IgD-negative memory B cell (primary cell): ENCODE measurements around the gene AOAH. TPM values are rescaled to one million over a fixed set of nuclear protein-coding genes. Genes with fewer than 3 reads are reported as not detected.
"Not testable (repeated sequence)": the region's sequence is repeated elsewhere in the genome, so short reads cannot be mapped to it uniquely, and the experiment has no call there.

Source experiments
- H3K27ac Mint-ChIP-seq, 3 donors: one replicate each; pipeline ENCODE4 v1.8.0; 2020 to 2022; ENCODE audit warnings: mild to moderate bottlenecking in 3 of 3, mixed read lengths in 3 of 3, moderate library complexity in 1 of 3
- H3K27me3 Mint-ChIP-seq: one replicate; pipeline ENCODE4 v1.8.0; 2021; ENCODE audit warnings: mixed read lengths
- H3K36me3 Mint-ChIP-seq: one replicate; pipeline ENCODE4 v1.8.0; 2020; ENCODE audit warnings: mild to moderate bottlenecking, mixed read lengths
- H3K4me1 Mint-ChIP-seq, 3 donors: one replicate each; pipeline ENCODE4 v1.8.0; 2020 to 2022; ENCODE audit warnings: mixed read lengths in 3 of 3, mild to moderate bottlenecking in 1 of 3
- H3K4me3 Mint-ChIP-seq, 4 donors: one replicate each; pipeline ENCODE4 v1.8.0; 2020 to 2022; ENCODE audit warnings: mild to moderate bottlenecking in 4 of 4, mixed read lengths in 4 of 4, moderate library complexity in 3 of 4
- H3K9me3 Mint-ChIP-seq, 3 donors: one replicate each; pipeline ENCODE4 v1.8.0; 2020 to 2021; ENCODE audit warnings: mixed read lengths in 3 of 3, mild to moderate bottlenecking in 1 of 3
- polyA plus RNA-seq: library from polyadenylated mRNA; unstranded; fragments of 300-500 nt; fragmentation: Illumina TruSeq; gene quantifications from one replicate; pipeline ENCODE4 v1.2.3, GENCODE V29; 2021

The AOAH gene
- polyA plus RNA-seq, 1 donor from 2014 or later: 2.8 TPM

DNA sequence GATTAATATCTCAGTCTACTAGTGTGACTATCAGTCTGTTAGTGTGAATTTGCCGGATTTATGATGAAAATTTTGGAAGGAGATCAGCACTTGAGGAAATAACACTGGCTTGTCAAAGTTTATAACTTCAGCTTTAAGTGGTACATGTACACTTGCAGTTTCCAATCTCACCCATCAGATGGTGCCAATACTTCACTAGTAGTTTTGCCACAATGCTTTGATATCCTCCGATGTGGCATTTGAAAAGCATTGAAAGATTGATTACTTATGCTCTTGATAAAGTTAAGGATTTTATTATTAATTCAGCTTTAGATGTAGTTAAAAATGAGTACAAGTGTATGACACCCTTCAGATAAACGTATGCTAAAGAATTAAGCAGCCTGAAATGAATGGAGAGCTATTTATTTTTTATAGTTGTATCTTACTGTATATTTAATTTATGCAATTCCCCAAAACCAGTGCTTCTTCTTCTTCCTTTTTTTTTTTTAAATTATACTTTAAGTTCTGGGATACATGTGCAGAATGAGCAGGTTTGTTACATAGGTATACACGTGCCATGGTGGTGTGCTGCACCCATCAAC lies 236.4 kb downstream of the AOAH start:
- H3K36me3 Mint-ChIP-seq: no peaks in the 10 kb centered on the region
- H3K4me1 Mint-ChIP-seq: no peaks in the 10 kb centered on the region
- H3K9me3 Mint-ChIP-seq: no peaks in the 10 kb centered on the region
- H3K27me3 Mint-ChIP-seq: peaks cover 7% of the 10 kb centered on the region
- no peak overlapping the region for H3K27ac Mint-ChIP-seq
- H3K4me3 Mint-ChIP-seq: no peak overlapping the region

DNA sequence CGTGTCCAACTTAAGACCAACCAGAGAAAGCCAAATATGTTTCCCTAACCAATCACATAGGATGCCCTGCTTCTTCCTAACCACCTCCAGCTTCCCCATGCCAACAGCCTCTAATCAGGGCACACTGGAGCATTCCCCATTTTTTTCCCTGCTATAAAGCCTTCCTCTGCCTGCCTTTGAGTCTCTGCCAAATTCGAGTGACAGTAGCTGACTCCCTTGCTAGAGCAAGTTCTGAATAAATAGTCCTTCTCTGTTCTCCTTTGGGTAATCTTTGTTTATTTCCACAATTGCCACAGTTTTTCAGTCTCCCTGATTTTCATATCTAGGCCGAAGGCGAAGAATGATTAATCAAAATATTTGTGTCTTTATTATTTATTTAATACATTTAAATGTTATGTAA lies 238.0 kb downstream of the AOAH start:
- Mint-ChIP-seq H3K27ac (peak overlapping the region in 1 of 3 donors; percentile 33), H3K36me3 (no peaks in the 10 kb centered on the region), H3K27me3 (peaks cover 3% of the 10 kb centered on the region), H3K4me1 (peaks cover 0 to 2% (median 0%) of the 10 kb centered on the region in 3 donors), H3K9me3 (no peaks in the 10 kb centered on the region), H3K4me3 (no peak overlapping the region)

DNA sequence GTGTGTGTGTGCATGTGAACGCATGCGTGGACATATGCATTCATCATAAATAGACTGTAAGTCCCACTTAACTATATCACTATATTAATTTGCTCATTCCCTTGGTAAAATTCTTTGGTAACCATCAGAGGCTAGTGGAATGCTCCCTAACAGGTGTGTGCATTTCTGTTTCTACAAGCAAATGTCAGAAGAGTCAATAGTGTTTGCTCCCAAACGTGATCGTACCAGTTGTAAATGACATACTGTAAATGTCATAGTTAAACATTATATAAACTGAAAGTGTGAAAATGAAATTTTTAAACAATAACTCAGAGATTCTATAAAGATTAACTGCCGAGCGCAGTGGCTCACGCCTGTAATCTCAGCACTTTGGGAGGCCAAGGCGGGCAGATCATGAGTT lies 240.0 kb downstream of the AOAH start:
- H3K36me3 Mint-ChIP-seq: peaks cover 3% of the 10 kb centered on the region
- H3K4me3 Mint-ChIP-seq: no peak overlapping the region
- peaks cover 3 to 9% (median 4%) of the 10 kb centered on the region in 3 donors for H3K9me3 Mint-ChIP-seq
- peaks cover 3% of the 10 kb centered on the region for H3K27me3 Mint-ChIP-seq
- peaks cover 0 to 2% (median 0%) of the 10 kb centered on the region in 3 donors for H3K4me1 Mint-ChIP-seq
- no peak overlapping the region for H3K27ac Mint-ChIP-seq

DNA sequence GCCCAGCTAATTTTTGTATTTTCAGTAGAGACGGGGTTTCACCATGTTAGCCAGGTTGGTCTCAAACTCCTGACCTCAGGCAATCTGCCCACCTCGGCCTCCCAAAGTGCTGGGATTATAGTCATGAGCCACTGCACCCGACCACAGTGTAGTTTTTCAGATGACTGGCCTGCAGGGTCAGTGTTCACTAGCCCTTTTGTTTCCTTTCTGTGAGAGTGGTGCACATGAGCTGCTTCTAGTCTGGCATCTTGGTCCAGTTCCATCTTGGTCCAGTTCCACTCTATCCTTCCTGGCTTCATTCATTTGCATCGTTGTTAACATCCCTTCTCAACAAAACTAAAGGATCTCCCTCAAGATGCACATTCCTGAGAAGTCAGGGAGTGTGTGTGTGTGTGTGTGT lies 240.4 kb downstream of the AOAH start:
- not testable (repeated sequence) for H3K4me1 Mint-ChIP-seq, H3K4me3 Mint-ChIP-seq, H3K27me3 Mint-ChIP-seq, H3K36me3 Mint-ChIP-seq, H3K9me3 Mint-ChIP-seq, H3K27ac Mint-ChIP-seq

DNA sequence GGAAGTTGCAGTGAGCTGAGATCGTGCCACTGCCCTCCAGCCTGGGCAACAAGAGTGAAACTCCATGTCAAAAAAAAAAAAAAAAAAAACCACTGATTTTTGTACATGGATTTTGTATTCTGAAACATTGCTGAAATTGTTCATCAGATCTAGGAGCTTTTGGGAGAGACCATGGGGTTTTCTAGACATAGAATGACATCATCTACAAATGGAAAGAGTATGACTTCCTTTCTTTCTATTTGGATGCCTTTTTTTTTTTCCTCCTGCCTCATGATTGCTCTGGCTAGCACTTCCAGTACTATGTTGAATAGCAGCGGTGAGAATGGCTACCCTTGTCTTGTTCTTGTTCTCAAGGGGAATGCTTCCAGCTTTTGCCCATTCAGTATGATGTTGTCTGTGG lies 245.5 kb downstream of the AOAH start:
- Mint-ChIP-seq H3K27ac (no peak overlapping the region), H3K36me3 (peaks cover 6% of the 10 kb centered on the region), H3K4me3 (no peak overlapping the region), H3K9me3 (peaks cover 3 to 9% (median 4%) of the 10 kb centered on the region in 3 donors), H3K27me3 (peaks cover 3% of the 10 kb centered on the region), H3K4me1 (peaks cover 0 to 2% (median 0%) of the 10 kb centered on the region in 3 donors)

DNA sequence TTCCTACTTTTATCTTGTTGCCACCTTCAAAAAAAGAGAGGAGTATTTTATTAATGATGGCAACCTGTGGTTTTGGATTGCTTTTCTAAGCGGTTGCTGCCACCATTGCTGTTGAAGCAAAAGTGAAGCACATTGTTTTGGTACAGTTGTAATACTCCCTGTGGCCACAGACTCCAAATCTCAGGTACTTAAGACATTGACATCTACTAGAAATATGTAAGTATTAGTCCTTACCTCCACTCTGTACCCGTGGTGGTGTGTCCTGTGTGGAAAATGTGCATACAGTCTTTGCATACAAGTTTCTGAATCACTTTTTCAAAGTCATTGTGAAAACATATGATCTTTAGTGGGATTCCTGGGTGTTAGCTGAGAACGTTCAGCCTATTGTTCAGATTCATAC lies 248.9 kb downstream of the AOAH start:
- no peak overlapping the region for H3K4me3 Mint-ChIP-seq

DNA sequence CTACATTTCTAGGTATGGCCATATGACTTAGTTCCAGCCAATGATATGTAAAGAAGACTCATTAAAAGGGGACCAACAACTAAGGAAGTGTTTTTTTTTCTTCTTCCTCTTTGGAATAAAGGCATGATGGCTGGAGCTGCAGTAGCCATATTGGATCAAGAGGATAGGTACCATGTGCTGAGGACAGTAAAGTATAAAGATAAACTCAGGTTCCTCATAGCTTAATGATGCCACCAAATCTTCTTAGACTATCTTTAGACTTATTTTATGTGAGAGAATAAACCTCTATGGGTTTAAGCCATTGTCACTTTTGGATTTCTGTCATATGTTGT lies 249.3 kb downstream of the AOAH start:
- no peak overlapping the region for H3K27ac Mint-ChIP-seq
- no peaks in the 10 kb centered on the region for H3K4me1 Mint-ChIP-seq
- peaks cover 6% of the 10 kb centered on the region for H3K36me3 Mint-ChIP-seq
- peaks cover 5% of the 10 kb centered on the region for H3K27me3 Mint-ChIP-seq
- no peak overlapping the region for H3K4me3 Mint-ChIP-seq
- peaks cover 0 to 7% (median 4%) of the 10 kb centered on the region in 3 donors for H3K9me3 Mint-ChIP-seq

More for the DNA sequence above, 248.9 kb downstream of the AOAH start:
- H3K4me1 Mint-ChIP-seq: no peaks in the 10 kb centered on the region
- peaks cover 3% of the 10 kb centered on the region for H3K27me3 Mint-ChIP-seq
- H3K36me3 Mint-ChIP-seq: peaks cover 6% of the 10 kb centered on the region
- no peak overlapping the region for H3K27ac Mint-ChIP-seq
- peaks cover 0 to 9% (median 4%) of the 10 kb centered on the region in 3 donors for H3K9me3 Mint-ChIP-seq

DNA sequence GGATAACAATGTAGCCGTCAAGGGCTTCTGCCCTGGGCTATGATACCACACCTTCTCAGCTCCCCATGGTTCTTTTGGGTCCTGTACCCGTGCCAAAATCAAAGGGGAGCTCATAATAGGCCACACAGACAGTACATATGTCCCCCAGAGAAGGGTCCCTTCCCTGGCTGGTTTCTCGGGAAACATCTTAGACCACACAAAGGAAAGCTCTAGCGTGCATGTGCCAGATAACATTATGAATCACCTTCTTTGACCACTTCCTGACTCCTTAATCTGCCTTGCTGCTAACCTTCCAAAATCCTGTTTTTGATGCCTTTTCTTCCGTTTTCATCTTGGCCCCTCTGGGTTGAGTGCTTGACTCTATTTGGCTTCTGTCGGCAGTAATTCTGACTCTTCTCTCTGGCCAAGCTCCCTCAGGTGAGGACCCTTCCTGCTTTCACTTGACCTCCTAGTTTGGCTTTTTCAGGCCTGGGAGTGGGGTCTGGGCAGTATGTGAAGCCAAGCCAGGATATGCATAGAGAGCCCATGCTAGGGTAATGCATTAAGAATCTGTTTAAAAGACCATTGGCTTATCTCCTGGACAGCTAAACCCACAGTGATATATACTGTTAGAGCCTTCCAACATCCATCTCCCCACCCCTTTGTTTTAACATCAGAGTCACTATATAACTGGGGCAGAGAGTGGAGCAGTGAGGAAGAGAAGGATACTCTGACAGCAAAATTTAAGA lies 249.8 kb downstream of the AOAH start:
- Mint-ChIP-seq H3K27ac (no peak overlapping the region), H3K4me3 (no peak overlapping the region), H3K27me3 (peaks cover 5% of the 10 kb centered on the region), H3K9me3 (peaks cover 0 to 2% (median 0%) of the 10 kb centered on the region in 3 donors), H3K4me1 (no peaks in the 10 kb centered on the region), H3K36me3 (peaks cover 3% of the 10 kb centered on the region)

DNA sequence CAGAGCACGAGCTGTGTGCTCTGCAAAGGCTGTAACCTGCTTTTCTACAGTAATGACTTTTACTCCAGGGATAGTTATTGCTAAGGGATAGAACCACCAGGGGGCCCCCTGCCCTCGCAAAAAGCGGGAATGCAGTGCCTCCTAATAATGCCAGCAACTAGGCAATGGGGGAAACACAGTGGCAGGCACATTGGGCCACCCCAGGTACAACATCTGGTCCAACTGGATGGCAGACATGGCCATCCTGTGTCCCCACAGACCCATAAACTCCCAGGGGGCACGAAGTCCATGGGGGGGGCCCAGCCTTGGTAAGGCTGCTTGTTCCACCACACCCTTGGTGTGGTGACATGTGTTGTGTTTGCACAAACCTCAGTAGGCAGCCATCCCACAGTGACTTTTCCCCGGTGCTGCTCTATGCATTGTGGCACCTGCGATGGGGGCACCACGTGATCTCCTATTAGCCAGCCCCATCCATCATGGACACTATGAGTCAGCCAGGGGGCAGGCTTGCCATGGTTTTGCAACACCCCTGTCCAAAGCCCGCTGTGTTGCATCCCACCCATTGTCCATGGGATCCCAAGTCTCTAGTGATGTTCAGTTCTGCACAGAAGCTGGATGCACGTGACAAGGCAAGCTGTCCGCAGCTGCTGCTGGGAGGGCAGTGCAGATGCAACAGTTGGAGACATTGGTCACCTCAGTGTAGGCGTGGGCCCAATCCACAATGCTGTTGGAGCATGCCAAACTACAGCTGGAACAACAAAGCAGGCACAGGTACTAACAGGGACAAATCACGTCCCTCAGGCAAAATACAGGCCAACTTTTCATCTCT lies 250.6 kb downstream of the AOAH start:
- Mint-ChIP-seq H3K27ac (no peak overlapping the region), H3K36me3 (no peaks in the 10 kb centered on the region), H3K4me3 (no peak overlapping the region), H3K9me3 (no peaks in the 10 kb centered on the region), H3K27me3 (peaks cover 5% of the 10 kb centered on the region), H3K4me1 (no peaks in the 10 kb centered on the region)

DNA sequence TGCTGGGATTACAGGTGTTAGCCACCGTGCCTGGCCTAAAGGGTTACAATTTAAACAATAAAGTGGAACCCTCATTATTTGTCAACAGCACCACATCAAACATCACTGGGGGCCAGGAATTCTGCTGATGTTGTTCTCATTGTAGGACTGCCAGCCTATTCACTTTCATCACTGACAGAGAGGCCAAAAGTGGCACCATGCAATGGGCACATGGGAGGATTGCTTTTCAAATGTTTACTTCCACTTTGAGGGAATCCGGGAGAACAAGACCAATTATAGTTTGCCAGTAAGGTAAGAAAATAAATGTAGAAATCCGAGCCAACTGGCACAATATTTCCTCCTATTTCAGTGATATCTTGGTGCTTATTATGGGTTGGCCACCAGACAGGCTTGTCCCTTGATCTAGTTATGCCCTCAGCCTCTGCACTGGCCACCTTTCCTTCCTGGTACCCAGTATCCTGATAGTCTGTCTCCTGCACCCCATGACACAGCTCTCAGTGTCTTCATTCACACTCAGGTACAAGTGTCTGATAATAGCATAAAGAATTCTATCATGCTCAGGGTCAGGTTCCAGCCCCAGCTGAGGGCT lies 252.1 kb downstream of the AOAH start:
- H3K27ac Mint-ChIP-seq: no peak overlapping the region
- no peak overlapping the region for H3K4me3 Mint-ChIP-seq
- no peaks in the 10 kb centered on the region for H3K9me3 Mint-ChIP-seq
- no peaks in the 10 kb centered on the region for H3K4me1 Mint-ChIP-seq
- no peaks in the 10 kb centered on the region for H3K36me3 Mint-ChIP-seq
- peaks cover 8% of the 10 kb centered on the region for H3K27me3 Mint-ChIP-seq

DNA sequence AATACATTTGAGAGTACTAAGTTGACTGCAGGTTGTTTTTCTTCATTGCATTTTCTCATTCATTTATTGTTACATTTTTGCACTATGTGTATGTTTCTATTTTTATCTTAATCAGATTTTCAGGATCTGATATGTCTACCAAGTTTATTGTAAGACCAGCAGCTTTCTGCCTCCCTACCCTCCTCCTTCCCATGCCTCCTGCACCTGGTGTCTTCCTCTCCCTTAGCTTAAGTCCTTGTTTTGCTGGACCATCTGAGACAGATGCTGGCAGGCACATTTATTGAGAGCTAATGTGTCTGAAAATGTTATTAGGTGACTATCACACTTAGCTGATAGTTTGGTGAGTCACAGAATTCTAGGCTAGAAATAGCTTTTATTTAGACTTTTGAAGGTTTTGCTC lies 255.1 kb downstream of the AOAH start:
- Mint-ChIP-seq H3K4me1 (no peaks in the 10 kb centered on the region), H3K9me3 (peaks cover 0 to 2% (median 0%) of the 10 kb centered on the region in 3 donors), H3K27ac (no peak overlapping the region), H3K4me3 (no peak overlapping the region), H3K36me3 (no peaks in the 10 kb centered on the region), H3K27me3 (peaks cover 6% of the 10 kb centered on the region)

DNA sequence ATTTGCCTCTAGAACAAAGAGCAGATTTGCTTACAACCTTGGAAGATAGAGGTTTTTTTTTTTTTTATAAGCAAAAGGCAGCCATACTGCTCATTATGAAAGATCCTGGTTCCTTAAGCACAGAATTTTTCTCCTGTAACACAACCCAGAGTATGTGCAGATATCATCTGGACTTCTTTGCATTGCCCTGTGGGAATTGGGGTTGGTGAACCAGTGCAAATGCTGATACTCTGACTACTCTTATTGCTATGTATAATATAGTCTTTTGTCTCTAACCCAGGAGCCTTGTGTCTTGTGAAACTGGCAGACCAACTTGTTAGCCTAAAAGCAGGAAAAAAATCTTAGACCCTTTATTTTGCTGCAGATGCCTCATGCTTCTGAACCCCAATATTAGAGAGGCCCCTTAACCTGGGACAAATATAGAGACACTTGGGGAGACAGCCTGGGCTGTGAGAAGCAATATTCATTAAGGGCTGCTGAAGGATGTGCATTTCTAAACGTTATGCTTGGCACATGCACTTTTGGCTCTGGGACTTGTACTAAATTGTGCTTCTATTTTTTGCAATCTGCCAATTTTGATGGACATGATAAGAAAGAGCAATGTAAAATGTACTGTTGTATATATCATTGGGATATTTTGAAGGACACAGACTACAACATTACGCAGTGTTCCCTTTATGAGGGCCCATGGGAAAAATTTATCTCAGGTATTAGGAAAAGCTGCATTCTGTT lies 255.8 kb downstream of the AOAH start:
- Mint-ChIP-seq H3K36me3 (no peaks in the 10 kb centered on the region), H3K4me3 (no peak overlapping the region), H3K4me1 (no peaks in the 10 kb centered on the region), H3K27me3 (peaks cover 6% of the 10 kb centered on the region), H3K9me3 (peaks cover 0 to 2% (median 0%) of the 10 kb centered on the region in 3 donors), H3K27ac (no peak overlapping the region)

DNA sequence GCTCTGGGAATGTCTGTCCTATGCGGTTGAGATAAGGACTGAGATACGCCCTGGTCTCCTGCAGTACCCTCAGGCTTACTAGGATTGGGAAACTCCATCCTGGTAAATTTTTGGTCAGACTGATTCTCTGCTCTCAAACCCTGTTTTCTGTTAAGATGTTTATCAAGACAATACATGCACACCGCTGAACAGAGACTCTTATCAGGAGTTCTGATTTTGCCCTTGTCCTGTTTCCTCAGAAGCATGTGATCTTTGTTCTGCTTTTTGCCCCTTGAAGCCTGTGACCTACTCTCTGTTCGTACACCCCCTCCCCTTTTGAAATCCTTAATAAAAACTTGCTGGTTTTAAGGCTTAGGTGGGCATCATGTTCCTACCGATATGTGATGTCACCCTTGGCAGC lies 258.3 kb downstream of the AOAH start:
- not testable (repeated sequence) for H3K36me3 Mint-ChIP-seq, H3K4me3 Mint-ChIP-seq, H3K4me1 Mint-ChIP-seq, H3K27me3 Mint-ChIP-seq, H3K27ac Mint-ChIP-seq, H3K9me3 Mint-ChIP-seq

DNA sequence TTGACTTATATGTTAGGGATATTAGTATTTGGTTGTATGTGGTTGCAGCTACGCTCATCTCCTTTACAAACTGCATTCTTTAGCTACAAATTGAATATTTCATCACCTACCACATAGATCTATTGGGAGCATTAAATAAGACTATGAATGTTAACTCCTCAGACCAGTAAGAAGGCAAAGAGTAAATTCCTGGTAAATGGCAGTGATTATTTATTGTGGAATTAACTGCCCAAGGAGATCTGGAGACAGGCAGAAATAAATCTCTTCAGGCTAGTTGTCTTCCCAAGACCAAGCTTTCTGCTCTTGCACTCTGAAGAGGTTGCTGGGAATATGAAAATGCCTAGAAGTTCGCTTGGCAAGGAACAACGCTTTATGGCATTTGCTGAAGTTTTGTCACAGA lies 260.0 kb downstream of the AOAH start:
- H3K9me3 Mint-ChIP-seq: peaks cover 0 to 2% (median 0%) of the 10 kb centered on the region in 3 donors
- H3K4me3 Mint-ChIP-seq: no peak overlapping the region
- H3K4me1 Mint-ChIP-seq: no peaks in the 10 kb centered on the region
- H3K27me3 Mint-ChIP-seq: peaks cover 4% of the 10 kb centered on the region
- H3K27ac Mint-ChIP-seq: no peak overlapping the region
- no peaks in the 10 kb centered on the region for H3K36me3 Mint-ChIP-seq
